Smooth muscle cell (in vitro differentiated cells): ENCODE measurements around the gene RECQL. TPM values are rescaled to one million over a fixed set of nuclear protein-coding genes. Genes with fewer than 3 reads are reported as not detected.

ENCODE experiments used
- DNase-seq: peaks from one replicate; lab custom pipeline; 2025; ENCODE audit not compliant: unreplicated experiment; lab: John Stamatoyannopoulos, UW
- H2AFZ ChIP-seq: fragments of 200-600 bp; sonication (generic); 2 replicates; pipeline ENCODE4 v1.6.0; 2016; ENCODE audit warnings: antibody characterized with exemption, low read depth, mild to moderate bottlenecking
- H3F3A ChIP-seq: fragments of 200-600 bp; sonication (generic); 2 replicates; pipeline ENCODE4 v1.6.0; 2017; ENCODE audit warnings: antibody characterized with exemption, low read depth
- H3K27ac ChIP-seq: fragments of 200-600 bp; sonication (generic); 2 replicates; pipeline ENCODE4 v1.5.1; 2016; ENCODE audit warnings: low read depth, mild to moderate bottlenecking
- H3K27me3 ChIP-seq: fragments of 200-600 bp; sonication (generic); 2 replicates; pipeline ENCODE4 v1.6.1; 2016; ENCODE audit warnings: low read depth, mild to moderate bottlenecking
- H3K36me3 ChIP-seq: fragments of 200-600 bp; sonication (generic); 2 replicates; pipeline ENCODE4 v1.5.1; 2016; ENCODE audit warnings: low read depth
- H3K4me1 ChIP-seq: fragments of 200-600 bp; sonication (generic); 2 replicates; pipeline ENCODE4 v1.5.1; 2016; ENCODE audit warnings: low read depth
- H3K4me2 ChIP-seq: fragments of 200-600 bp; sonication (generic); 2 replicates; pipeline ENCODE4 v1.6.0; 2016; ENCODE audit warnings: mild to moderate bottlenecking
- H3K4me3 ChIP-seq: fragments of 200-600 bp; sonication (generic); 2 replicates; pipeline ENCODE4 v1.5.1; 2016; ENCODE audit warnings: mild to moderate bottlenecking
- H3K79me2 ChIP-seq: fragments of 200-600 bp; sonication (generic); 2 replicates; pipeline ENCODE4 v1.6.0; 2016; ENCODE audit warnings: low read depth, mild to moderate bottlenecking
- H3K9ac ChIP-seq: fragments of 200-600 bp; sonication (generic); 2 replicates; pipeline ENCODE4 v1.6.0; 2016; ENCODE audit warnings: low read depth
- H3K9me3 ChIP-seq: fragments of 200-600 bp; sonication (generic); replicated peaks from 2 replicates; pipeline ENCODE4 v1.5.1; 2016; ENCODE audit warnings: low read depth
- H4K20me1 ChIP-seq: fragments of 200-600 bp; sonication (generic); 2 replicates; pipeline ENCODE4 v1.6.0; 2016; ENCODE audit warnings: low read depth
- CTCF ChIP-seq: fragments of 200-600 bp; sonication (generic); IDR thresholded peaks from 2 replicates; pipeline ENCODE4 v1.5.1; 2017; ENCODE audit warnings: borderline replicate concordance, mild to moderate bottlenecking, antibody characterized with exemption; ENCODE audit not compliant: insufficient read depth, poor library complexity, severe bottlenecking
- WGBS: methylation state at CpG from one replicate; pipeline ENCODE4 v1.1.7; 2016; ENCODE audit warnings: low lambda C conversion rate; 5-methylcytosine and 5-hydroxymethylcytosine counted together
- polyA plus RNA-seq: library from polyadenylated mRNA; unstranded; fragments of >200 nt; fragmentation: Nextera tagmentation; extraction: Ambion mirVana; gene quantifications from 2 replicates; pipeline ENCODE4 v1.2.1, GENCODE V29; 2016
- total RNA-seq: library from RNA; depleted of rRNA; stranded (reverse); fragments of >200 nt; gene quantifications from 2 replicates; pipeline ENCODE4 v1.2.3, GENCODE V29; 2014

RECQL gene
- total and polyA plus RNA-seq, 2 experiments from 2014 or later = 34.5 to 75.3 TPM

GRCh38 chr12:21483531-21483930, 17.9 kb downstream of the RECQL start:
- H3K79me2 ChIP-seq = no peaks in the 10 kb centered on the region
- peaks cover 7% of the 10 kb centered on the region for H3K36me3 ChIP-seq
- H3K4me1 ChIP-seq = no peaks in the 10 kb centered on the region
- H3K4me3 ChIP-seq = no peak overlapping the region
- no peak overlapping the region for H3K4me2 ChIP-seq
- no peak overlapping the region for H3K9ac ChIP-seq
- H3K27ac ChIP-seq = no peak overlapping the region
- no peak overlapping the region for H2AFZ ChIP-seq
- H3K9me3 ChIP-seq = no peaks in the 10 kb centered on the region
- H3K27me3 ChIP-seq = no peaks in the 10 kb centered on the region
- 97% methylated on average over 3 of the region's 3 CpGs for WGBS
- no peaks in the 10 kb centered on the region for H4K20me1 ChIP-seq
- TF ChIP-seq CTCF = no peak
- DNase-seq = no peak
- H3F3A ChIP-seq = no peaks in the 10 kb centered on the region

DNA sequence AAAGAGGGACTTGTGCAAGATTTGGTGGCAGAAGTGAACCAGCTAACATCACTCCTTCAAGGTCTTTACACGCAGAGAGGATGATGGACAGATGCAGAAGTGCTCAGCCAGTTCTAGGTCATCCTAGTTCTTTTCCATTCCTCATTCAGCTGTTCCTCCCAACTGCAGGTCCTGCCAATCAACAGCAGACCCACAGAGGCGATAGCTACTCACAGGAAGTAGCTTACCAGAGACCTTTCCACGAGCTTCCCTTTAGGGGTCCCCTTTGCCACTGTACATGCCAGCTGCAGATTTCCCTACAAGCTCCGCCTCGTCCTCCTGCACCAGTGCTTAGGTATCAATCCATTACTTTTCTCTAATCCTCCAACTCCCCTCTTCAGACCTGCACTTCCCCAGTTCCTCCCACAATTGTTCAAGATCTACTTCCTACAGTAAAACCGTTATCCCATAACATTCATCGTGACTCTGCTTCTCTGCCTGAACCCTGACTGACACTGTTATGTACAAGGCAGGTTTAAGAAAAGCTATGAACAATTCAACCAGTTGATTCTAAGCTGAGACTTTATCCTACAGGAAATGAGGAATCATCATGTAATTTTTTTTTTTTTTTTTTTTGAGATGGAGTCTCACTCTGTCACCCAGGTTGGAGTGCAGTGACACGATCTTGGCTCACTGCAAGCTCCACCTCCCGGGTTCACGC, 22.5 kb downstream of the RECQL start:
- Histone ChIP-seq H3K4me2 (no peak overlapping the region), H2AFZ (no peak overlapping the region), H3F3A (no peaks in the 10 kb centered on the region), H4K20me1 (peaks cover 4% of the 10 kb centered on the region), H3K27me3 (no peaks in the 10 kb centered on the region), H3K79me2 (no peaks in the 10 kb centered on the region), H3K9ac (no peak overlapping the region), H3K4me1 (no peaks in the 10 kb centered on the region), H3K4me3 (no peak overlapping the region), H3K27ac (no peak overlapping the region), H3K36me3 (peaks cover 21% of the 10 kb centered on the region), H3K9me3 (no peaks in the 10 kb centered on the region)
- 95% methylated on average over 10 of the region's 10 CpGs for WGBS
- no peak for DNase-seq
- no peak for TF ChIP-seq CTCF

DNA sequence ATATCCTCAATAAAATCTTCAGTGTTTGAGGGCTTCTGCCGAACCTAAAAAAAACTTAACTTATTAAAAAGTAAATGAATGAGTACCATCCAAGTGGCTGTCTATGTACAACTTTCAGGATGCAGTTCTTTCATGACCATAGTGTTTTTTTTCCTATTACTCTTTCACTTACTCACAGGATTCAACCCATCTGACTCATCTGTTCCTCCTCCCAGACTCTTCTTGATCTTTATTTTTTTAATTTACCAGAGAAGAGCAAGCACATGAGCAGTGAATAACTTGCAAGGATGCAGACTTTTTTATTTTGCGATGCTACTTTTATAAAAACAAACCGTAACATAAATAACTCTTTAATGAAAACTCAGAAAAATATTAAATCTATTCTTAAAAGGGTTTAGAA, 24.5 kb downstream of the RECQL start:
- Histone ChIP-seq H3K27ac (no peak overlapping the region), H3K4me1 (no peaks in the 10 kb centered on the region), H3K79me2 (no peaks in the 10 kb centered on the region), H2AFZ (no peak overlapping the region), H3K9ac (no peak overlapping the region), H4K20me1 (peaks cover 4% of the 10 kb centered on the region), H3K27me3 (no peaks in the 10 kb centered on the region), H3K9me3 (no peaks in the 10 kb centered on the region), H3K36me3 (peaks cover 34% of the 10 kb centered on the region), H3K4me2 (no peak overlapping the region), H3K4me3 (no peak overlapping the region), H3F3A (no peaks in the 10 kb centered on the region)
- 89% methylated on average over 3 of the region's 3 CpGs for WGBS
- DNase-seq = no peak
- TF ChIP-seq CTCF = no peak

GRCh38 chr12:21475552-21475951, 25.9 kb downstream of the RECQL start:
- 95% methylated on average over 1 of the region's 1 CpG for WGBS
- no peak overlapping the region for H3K9ac ChIP-seq

More at GRCh38 chr12:21475552-21475951, 25.9 kb downstream of the RECQL start:
- Histone ChIP-seq H3K36me3 (peaks cover 36% of the 10 kb centered on the region), H3K27ac (no peak overlapping the region), H3K27me3 (no peaks in the 10 kb centered on the region), H3K9me3 (no peaks in the 10 kb centered on the region), H3K4me1 (no peaks in the 10 kb centered on the region), H4K20me1 (peaks cover 4% of the 10 kb centered on the region), H3K79me2 (no peaks in the 10 kb centered on the region), H2AFZ (no peak overlapping the region), H3K4me2 (no peak overlapping the region), H3F3A (no peaks in the 10 kb centered on the region), H3K4me3 (no peak overlapping the region)
- TF ChIP-seq CTCF = no peak
- DNase-seq = no peak
